Small intestine (tissue), 7 donors: Measurements from ENCODE around the gene CDC42EP4. TPM values are rescaled to one million over a fixed set of nuclear protein-coding genes. Genes with fewer than 3 reads are reported as not detected.
A peak's percentile ranks its signal among the peaks of the same experiment; 100 is the strongest.

Source experiments
- DNase-seq, 2 donors: peaks; one replicate each; pipeline versions ENCODE4 v3.0.0 to v3.0.0-alpha.2; 2013
- FAIRE-seq: peaks from 2 replicates; lab custom pipeline; 2012; peaks lifted over from hg19 to GRCh38; lab: Jason Lieb, UNC
- H3K27ac ChIP-seq, 3 donors: one replicate each; pipeline ENCODE4 v1.5.1; 2013; ENCODE audit warnings: low read length in 2 of 3, mild to moderate bottlenecking in 2 of 3, control low read depth in 1 of 3, inconsistent platforms in 1 of 3, low read depth in 1 of 3, moderate library complexity in 1 of 3
- H3K27me3 ChIP-seq, 3 donors: one replicate each; pipeline ENCODE4 v1.6.1; 2013; ENCODE audit warnings: low read length in 3 of 3, inconsistent platforms in 1 of 3; ENCODE audit not compliant: control insufficient read depth in 3 of 3, insufficient read depth in 3 of 3
- H3K36me3 ChIP-seq, 3 donors: one replicate each; pipeline ENCODE4 v1.6.1; 2013; ENCODE audit warnings: low read length in 3 of 3, inconsistent platforms in 1 of 3, low read depth in 1 of 3, mild to moderate bottlenecking in 1 of 3, moderate library complexity in 1 of 3; ENCODE audit not compliant: control insufficient read depth in 3 of 3, insufficient read depth in 2 of 3
- H3K4me1 ChIP-seq, 3 donors: one replicate each; pipeline ENCODE4 v1.6.1; 2013; ENCODE audit warnings: low read length in 2 of 3, inconsistent platforms in 1 of 3, low read depth in 1 of 3, mild to moderate bottlenecking in 1 of 3, moderate library complexity in 1 of 3; ENCODE audit not compliant: control insufficient read depth in 3 of 3, insufficient read depth in 2 of 3
- H3K4me3 ChIP-seq, 3 donors: one replicate each; pipeline ENCODE4 v1.5.1; 2013; ENCODE audit warnings: low read length in 3 of 3, control low read depth in 1 of 3, inconsistent platforms in 1 of 3, low read depth in 1 of 3, mild to moderate bottlenecking in 1 of 3, moderate library complexity in 1 of 3
- H3K9me3 ChIP-seq, 2 donors: one replicate each; pipeline ENCODE4 v1.6.1; 2013; ENCODE audit warnings: low read depth in 1 of 2, low read length in 1 of 2; ENCODE audit not compliant: control insufficient read depth in 2 of 2, insufficient read depth in 1 of 2
- WGBS, 3 donors: extraction: QIAGEN DNeasy Blood & Tissue Kit; methylation state at CpG; one replicate each; pipeline ENCODE4 v1.1.7; 2013; 5-methylcytosine and 5-hydroxymethylcytosine counted together
- polyA plus RNA-seq, 4 donors: library from polyadenylated mRNA; stranded (reverse) in 3 of 4; unstranded in 1 of 4; fragments of 200-250 nt in 3 of 4; fragments of 120-200 nt in 1 of 4; gene quantifications; one replicate each; pipeline versions ENCODE4 v1.2.1 to v1.2.3, GENCODE V29; 2013
- donor health status: healthy with polysubstance abuse.
- donor health status: control.
- donor health status: control.
- donor health status: Bipolar disorder and iron deficiency.
- donor health status: healthy.

Gene CDC42EP4
- polyA plus RNA-seq, 4 donors: 46.5 to 64.9 (median 59.1) TPM

DNA sequence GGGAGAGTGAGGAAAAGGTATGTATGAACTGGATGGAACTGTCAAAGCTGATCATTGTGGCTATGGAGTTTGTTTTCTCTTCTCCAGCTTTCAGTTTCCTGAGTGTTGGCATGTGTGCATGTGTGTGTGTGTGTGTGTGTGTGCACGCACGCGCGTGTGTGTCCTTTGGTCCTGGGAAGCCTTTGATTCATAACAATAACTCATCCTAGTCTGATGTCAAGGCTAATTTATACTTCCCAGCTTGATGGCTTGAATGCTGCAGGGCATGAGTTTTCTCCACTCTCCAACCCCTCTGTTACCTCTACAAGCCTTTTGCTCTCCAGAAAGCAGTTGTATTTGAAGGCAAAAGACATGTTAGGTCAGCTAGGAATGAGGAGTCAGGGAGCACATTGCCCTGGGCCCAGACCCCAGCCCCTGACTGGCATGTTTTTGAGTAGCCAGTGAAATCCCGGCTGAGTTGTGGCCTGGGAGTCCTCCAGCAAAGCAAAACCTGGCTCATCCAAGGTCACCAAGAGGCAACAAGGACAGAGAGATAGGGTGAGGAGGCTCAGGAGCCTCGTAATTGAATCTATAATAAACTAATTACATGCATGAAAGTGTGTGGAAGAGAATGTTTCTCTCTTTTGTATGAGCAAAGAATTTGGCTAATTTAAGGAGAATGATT lies 8.9 kb upstream of the CDC42EP4 start:
- Histone ChIP-seq H3K27me3 (no peaks in the 10 kb centered on the region), H3K27ac (no peak overlapping the region), H3K36me3 (no peaks in the 10 kb centered on the region), H3K4me3 (no peak overlapping the region), H3K9me3 (peaks cover 0 to 8% of the 10 kb centered on the region in 2 donors), H3K4me1 (peaks cover 0 to 36% (median 3%) of the 10 kb centered on the region in 3 donors)
- 23 to 44% (median 38%) methylated on average over 6 of the region's 6 CpGs for WGBS, 3 donors
- no peak for DNase-seq
- no peak for FAIRE-seq

DNA sequence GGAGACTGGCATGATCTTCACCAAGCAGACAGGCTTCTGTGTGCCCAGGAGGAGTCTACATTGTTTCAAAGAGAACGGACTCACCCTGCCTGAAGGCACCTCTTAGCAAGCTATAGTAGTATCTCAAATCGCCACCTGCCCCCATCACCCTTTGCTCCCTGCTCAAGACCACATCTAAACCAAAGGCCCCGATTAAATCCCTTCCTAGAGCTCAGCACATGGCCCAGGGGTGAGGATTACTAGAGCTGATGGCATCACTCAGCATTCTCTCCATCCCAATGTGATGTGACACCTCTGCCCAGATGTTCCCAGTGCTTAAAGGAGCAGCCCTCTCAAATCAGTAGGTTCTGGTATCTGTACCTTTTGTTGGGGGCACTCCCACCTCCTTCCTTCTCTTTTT lies 8.0 kb upstream of the CDC42EP4 start:
- Histone ChIP-seq H3K27me3 (no peaks in the 10 kb centered on the region), H3K4me3 (no peak overlapping the region), H3K4me1 (peaks cover 0 to 36% (median 3%) of the 10 kb centered on the region in 3 donors), H3K36me3 (no peaks in the 10 kb centered on the region), H3K27ac (no peak overlapping the region), H3K9me3 (peaks cover 0 to 8% of the 10 kb centered on the region in 2 donors)
- no peak for DNase-seq
- 87 to 98% (median 89%) methylated on average over 3 of the region's 3 CpGs for WGBS, 3 donors
- no peak for FAIRE-seq

DNA sequence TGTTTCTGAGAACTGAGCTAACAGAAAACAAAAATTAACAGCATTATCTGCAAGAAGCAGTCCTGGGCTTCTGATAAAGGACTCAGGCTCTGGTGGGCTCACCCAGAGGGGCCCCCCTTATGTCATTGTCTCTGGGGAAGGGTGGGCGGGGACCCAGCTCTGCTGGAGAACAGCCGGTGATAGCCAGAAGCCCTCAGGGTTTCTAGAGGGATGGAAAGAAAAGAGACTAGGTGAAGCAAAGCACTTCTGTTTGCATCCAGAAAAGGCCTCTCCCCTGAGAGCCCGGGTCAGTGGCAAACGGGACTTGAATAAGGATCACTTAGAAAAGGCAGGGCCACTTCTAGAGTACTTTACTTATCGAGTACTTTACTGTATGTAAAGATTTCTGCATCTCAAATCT lies 7.0 kb upstream of the CDC42EP4 start:
- Histone ChIP-seq H3K4me1 (peaks cover 0 to 32% (median 3%) of the 10 kb centered on the region in 3 donors), H3K27ac (no peak overlapping the region), H3K36me3 (no peaks in the 10 kb centered on the region), H3K27me3 (no peaks in the 10 kb centered on the region), H3K9me3 (peaks cover 0 to 8% of the 10 kb centered on the region in 2 donors), H3K4me3 (no peak overlapping the region)
- FAIRE-seq (no peak), DNase-seq (no peak)
- WGBS, 3 donors: 66 to 75% (median 67%) methylated on average over 5 of the region's 5 CpGs

DNA sequence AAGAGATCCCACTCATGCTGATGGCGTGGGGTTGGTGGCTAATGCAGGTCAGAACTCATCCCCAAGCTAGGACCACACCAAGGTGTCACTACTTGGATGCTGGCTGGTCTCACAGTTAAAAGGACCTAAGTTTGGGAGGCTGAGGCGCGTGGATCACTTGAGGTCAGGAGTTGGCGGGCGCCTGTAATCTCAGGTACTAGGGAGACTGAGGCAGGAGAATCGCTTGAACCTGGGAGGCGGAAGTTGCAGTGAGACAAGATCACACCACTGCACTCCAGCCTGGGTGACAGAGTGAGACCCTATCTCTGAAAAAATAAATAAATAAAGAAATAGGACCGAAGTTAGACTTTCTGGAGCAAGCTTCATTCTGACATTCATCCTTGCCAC lies 6.6 kb upstream of the CDC42EP4 start:
- DNase-seq: no peak
- no peak for FAIRE-seq
- 91 to 96% (median 94%) methylated on average over 8 of the region's 8 CpGs for WGBS, 3 donors
- no peaks in the 10 kb centered on the region for H3K27me3 ChIP-seq
- no peaks in the 10 kb centered on the region for H3K36me3 ChIP-seq
- no peak overlapping the region for H3K27ac ChIP-seq
- H3K9me3 ChIP-seq: peaks cover 0 to 8% of the 10 kb centered on the region in 2 donors
- no peak overlapping the region for H3K4me3 ChIP-seq
- peaks cover 0 to 28% (median 3%) of the 10 kb centered on the region in 3 donors for H3K4me1 ChIP-seq

DNA sequence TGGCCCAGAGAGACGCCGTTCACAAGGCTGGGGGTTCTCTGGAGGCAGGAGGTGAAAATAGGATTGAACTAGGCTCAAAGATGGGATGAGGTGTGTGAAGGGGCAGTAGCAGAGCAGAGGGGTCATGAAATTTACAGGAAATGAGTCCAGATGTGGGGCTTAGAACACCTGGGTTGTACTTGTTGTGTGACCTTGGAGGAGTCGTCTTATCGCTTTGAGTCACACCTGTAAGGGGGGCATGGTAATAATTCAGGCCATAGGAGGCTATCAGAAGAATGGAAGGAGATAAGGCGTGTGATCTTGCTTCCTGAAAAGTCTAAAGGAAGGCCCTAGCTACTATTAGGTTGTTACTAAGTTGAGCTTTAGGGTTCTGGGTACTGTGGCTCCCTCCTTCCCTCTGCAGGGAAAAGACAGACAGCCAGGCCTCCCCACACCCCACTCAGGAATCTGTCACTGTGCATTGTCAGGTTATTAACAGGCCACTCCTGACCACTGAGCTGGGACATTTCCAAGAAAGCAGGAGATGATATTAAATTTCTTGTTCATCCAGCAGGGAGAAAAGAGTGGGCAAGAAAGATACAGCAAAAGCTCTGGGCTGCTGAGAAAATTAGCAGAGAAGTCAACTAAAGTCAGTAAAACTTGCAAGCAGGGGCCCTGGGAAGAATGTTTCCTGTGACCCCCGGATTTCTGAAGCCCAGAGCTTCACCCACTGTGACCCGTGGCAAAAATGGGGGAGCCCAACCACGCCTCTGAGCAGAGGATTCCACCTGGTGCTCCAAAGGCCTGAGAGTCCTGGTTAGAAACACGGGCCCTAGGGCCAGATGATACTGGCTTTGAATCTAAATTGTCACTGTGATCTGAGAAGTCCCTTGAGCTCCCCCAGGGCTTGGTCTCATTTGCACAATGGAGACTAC lies 6.0 kb upstream of the CDC42EP4 start:
- H3K27me3 ChIP-seq: no peaks in the 10 kb centered on the region
- H3K4me1 ChIP-seq: peaks cover 0 to 29% (median 3%) of the 10 kb centered on the region in 3 donors
- H3K4me3 ChIP-seq: no peak overlapping the region
- WGBS, 3 donors: 22 to 62% (median 41%) methylated on average over 9 of the region's 9 CpGs
- FAIRE-seq: no peak
- DNase-seq: peak; percentile 55 to 72
- peaks cover 0 to 5% of the 10 kb centered on the region in 2 donors for H3K9me3 ChIP-seq
- H3K27ac ChIP-seq: peak overlapping the region in 2 of 3 donors; percentile 18 to 43
- H3K36me3 ChIP-seq: no peaks in the 10 kb centered on the region

DNA sequence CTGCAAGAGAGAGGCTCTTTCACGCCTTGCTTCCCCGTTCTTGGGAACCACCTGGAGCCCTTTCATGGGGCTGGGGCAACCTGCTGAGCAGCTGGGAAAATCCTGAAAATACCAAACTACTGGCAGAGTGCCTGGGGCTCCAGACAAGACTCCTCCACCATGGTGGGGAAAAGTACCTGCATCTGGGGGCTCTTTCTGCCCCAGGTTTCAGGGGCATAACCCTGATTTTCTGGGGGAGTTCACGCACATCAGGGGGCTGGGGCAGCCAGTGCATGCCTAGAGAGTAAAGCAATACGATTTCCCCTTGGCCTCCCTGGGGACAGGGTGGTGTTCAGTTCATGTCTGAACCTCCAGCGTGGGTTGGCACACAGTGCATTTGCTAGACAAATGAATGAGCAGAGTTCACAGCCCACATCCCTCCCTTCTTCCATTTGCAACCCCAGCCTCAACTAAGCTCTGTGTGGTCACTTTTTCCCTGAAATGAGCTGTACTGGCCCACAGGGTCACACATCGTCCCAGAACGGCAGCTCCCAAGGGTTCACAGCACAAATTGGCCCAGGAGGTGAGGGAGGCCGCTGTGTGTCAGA lies 5.2 kb upstream of the CDC42EP4 start:
- Histone ChIP-seq H3K4me3 (no peak overlapping the region), H3K36me3 (no peaks in the 10 kb centered on the region), H3K9me3 (no peaks in the 10 kb centered on the region), H3K27ac (peak overlapping the region in 2 of 3 donors; percentile 18 to 43), H3K27me3 (no peaks in the 10 kb centered on the region), H3K4me1 (peaks cover 0 to 34% (median 3%) of the 10 kb centered on the region in 3 donors)
- FAIRE-seq: no peak
- peak in 1 of 2 donors; percentile 58 for DNase-seq
- WGBS, 3 donors: 24 to 46% (median 36%) methylated on average over 8 of the region's 8 CpGs

DNA sequence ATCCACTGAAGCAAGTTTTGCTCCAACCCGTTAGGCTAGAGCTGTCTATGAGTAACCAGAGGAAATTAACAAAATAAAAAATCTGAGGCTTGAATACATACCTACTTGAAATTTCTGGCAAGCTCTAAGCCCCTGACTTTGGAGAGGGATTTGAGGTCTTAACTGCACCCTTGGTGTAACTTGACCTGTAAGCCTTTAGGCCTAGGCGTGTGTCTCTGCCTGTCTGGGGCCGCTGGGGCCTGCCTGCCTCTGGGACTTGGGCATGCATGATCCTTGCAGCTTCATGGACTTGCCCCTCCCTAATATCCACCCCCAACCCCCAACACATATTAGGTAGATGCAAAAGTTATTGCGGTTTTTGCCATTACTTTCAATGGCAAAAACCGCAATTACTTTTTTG lies 3.7 kb upstream of the CDC42EP4 start:
- Histone ChIP-seq H3K9me3 (no peaks in the 10 kb centered on the region), H3K4me3 (no peak overlapping the region), H3K36me3 (peaks cover 0 to under 1% (median 0%) of the 10 kb centered on the region in 3 donors), H3K4me1 (peaks cover 0 to 30% (median 3%) of the 10 kb centered on the region in 3 donors), H3K27ac (no peak overlapping the region), H3K27me3 (no peaks in the 10 kb centered on the region)
- FAIRE-seq (no peak), DNase-seq (no peak)
- WGBS, 3 donors: 53 to 57% (median 56%) methylated on average over 5 of the region's 5 CpGs

DNA sequence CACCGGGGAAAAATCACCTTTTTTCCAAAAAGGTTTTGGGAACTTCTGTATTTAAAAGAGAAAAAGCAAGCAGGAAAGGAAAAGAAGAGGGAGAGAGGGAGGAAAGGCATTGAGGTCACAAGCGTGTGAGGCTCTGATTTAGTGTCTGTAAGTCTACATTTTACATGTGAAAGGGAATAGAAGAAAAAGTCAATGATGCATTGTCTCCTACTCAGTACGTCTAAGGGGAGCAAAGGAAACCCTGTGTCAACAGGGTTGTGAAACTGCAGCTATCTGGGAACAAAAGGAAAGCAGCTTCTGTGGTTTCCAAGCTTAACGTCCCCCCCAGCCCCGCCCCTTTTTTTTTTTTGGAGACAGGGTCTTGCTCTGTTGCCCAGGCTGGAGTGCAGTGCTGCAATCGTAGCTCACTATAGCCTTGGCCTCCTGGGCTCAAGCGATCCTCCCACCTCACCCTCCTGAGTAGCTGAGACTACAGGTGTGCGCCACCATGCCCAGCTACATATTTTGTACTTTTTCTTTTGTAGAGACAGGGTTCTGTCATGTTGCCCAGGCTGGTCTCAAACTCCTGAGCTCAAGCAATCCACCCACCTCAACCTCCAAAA lies 1.8 kb upstream of the CDC42EP4 start:
- WGBS, 3 donors: 75 to 80% (median 80%) methylated on average over 8 of the region's 8 CpGs
- DNase-seq (no peak), FAIRE-seq (no peak)

More for the DNA sequence above, 1.8 kb upstream of the CDC42EP4 start:
- Histone ChIP-seq H3K27me3 (no peaks in the 10 kb centered on the region), H3K36me3 (peaks cover 0 to 13% (median 0%) of the 10 kb centered on the region in 3 donors), H3K27ac (no peak overlapping the region), H3K9me3 (no peaks in the 10 kb centered on the region), H3K4me1 (peaks cover 0 to 35% (median 3%) of the 10 kb centered on the region in 3 donors), H3K4me3 (no peak overlapping the region)
